CD4-positive, alpha-beta memory T cell (primary cell): ENCODE data around the gene FBXO3. TPM values are rescaled to one million over a fixed set of nuclear protein-coding genes. Genes with fewer than 3 reads are reported as not detected.
A peak's percentile ranks its signal among the peaks of the same experiment; 100 is the strongest.

Source experiments
- CTCF ChIA-PET: fragments of 350-600 bp; sonication (Branson Sonifier 250); formaldehyde crosslinking; loops from one replicate; lab custom pipeline; 2021; ENCODE audit warnings: inconsistent platforms; ENCODE audit not compliant: partially characterized antibody; lab: Charles Lee
- POLR2A ChIA-PET: fragments of 350-600 bp; sonication (Branson Sonifier 250); formaldehyde crosslinking; loops from one replicate; lab custom pipeline; 2021; ENCODE audit not compliant: partially characterized antibody; lab: Charles Lee
- DNase-seq, 5 donors: peaks; one replicate each; pipeline versions ENCODE4 v3.0.0 to v3.0.0-alpha.2; 2020 to 2022; ENCODE audit warnings: mixed read lengths in 1 of 5
- H3K27ac ChIP-seq: one replicate; pipeline ENCODE4 v1.7.0; 2013; ENCODE audit warnings: low read depth, low read length
- H3K27me3 ChIP-seq: 2 replicates; pipeline ENCODE4 v1.7.0; 2013; ENCODE audit warnings: mild to moderate bottlenecking, low read length, moderate library complexity; ENCODE audit not compliant: insufficient read depth
- H3K36me3 ChIP-seq: 2 replicates; pipeline ENCODE4 v1.7.0; 2013; ENCODE audit warnings: mild to moderate bottlenecking, low read length, moderate library complexity; ENCODE audit not compliant: insufficient read depth
- H3K4me1 ChIP-seq: 2 replicates; pipeline ENCODE4 v1.7.0; 2013; ENCODE audit warnings: mild to moderate bottlenecking, low read length, moderate library complexity; ENCODE audit not compliant: insufficient read depth
- H3K4me3 ChIP-seq, 2 donors: one replicate each; pipeline ENCODE4 v1.7.0; 2013; ENCODE audit warnings: low read length in 2 of 2, mild to moderate bottlenecking in 1 of 2
- H3K9me3 ChIP-seq, 2 donors: one replicate each; pipeline ENCODE4 v1.7.0; 2013; ENCODE audit warnings: low read length in 2 of 2, control low read depth in 1 of 2; ENCODE audit not compliant: control insufficient read depth in 1 of 2
- H3K27ac Mint-ChIP-seq, 7 donors: one replicate each; pipeline ENCODE4 v1.8.0; 2020 to 2021; ENCODE audit warnings: mixed read lengths in 7 of 7, mild to moderate bottlenecking in 6 of 7, inconsistent platforms in 3 of 7, moderate library complexity in 3 of 7
- H3K27me3 Mint-ChIP-seq, 2 donors: one replicate each; pipeline ENCODE4 v1.8.0; 2020 to 2021; ENCODE audit warnings: mixed read lengths in 2 of 2
- H3K36me3 Mint-ChIP-seq, 2 donors: one replicate each; pipeline ENCODE4 v1.8.0; 2020 to 2021; ENCODE audit warnings: mixed read lengths in 2 of 2, inconsistent platforms in 1 of 2, mild to moderate bottlenecking in 1 of 2
- H3K4me1 Mint-ChIP-seq, 4 donors: one replicate each; pipeline ENCODE4 v1.8.0; 2020 to 2021; ENCODE audit warnings: mixed read lengths in 4 of 4, mild to moderate bottlenecking in 1 of 4
- H3K4me3 Mint-ChIP-seq, 8 donors: one replicate each; pipeline ENCODE4 v1.8.0; 2020 to 2021; ENCODE audit warnings: mixed read lengths in 8 of 8, mild to moderate bottlenecking in 7 of 8, moderate library complexity in 6 of 8, inconsistent platforms in 3 of 8
- H3K9me3 Mint-ChIP-seq, 8 donors: one replicate each; pipeline ENCODE4 v1.8.0; 2020 to 2021; ENCODE audit warnings: mixed read lengths in 8 of 8, mild to moderate bottlenecking in 5 of 8, inconsistent platforms in 3 of 8, moderate library complexity in 1 of 8
- intact Hi-C: fragments of 100-400 bp; cut with micrococcal nuclease; formaldehyde crosslinking; loops from one replicate; pipeline ENCODE4 v1.15.1; 2023
- polyA plus RNA-seq, 2 donors: library from polyadenylated mRNA; unstranded; fragments of 300-500 nt; fragmentation: Illumina TruSeq; gene quantifications; one replicate each; pipeline ENCODE4 v1.2.3, GENCODE V29; 2021
- total RNA-seq, 2 experiments: library from RNA; stranded (reverse); gene quantifications; one replicate each; pipeline ENCODE4 v1.2.3, GENCODE V29; 2021

FBXO3 gene
- total and polyA plus RNA-seq, 4 experiments from 2014 or later = 40.9 to 55.6 (median 50.1) TPM

DNA sequence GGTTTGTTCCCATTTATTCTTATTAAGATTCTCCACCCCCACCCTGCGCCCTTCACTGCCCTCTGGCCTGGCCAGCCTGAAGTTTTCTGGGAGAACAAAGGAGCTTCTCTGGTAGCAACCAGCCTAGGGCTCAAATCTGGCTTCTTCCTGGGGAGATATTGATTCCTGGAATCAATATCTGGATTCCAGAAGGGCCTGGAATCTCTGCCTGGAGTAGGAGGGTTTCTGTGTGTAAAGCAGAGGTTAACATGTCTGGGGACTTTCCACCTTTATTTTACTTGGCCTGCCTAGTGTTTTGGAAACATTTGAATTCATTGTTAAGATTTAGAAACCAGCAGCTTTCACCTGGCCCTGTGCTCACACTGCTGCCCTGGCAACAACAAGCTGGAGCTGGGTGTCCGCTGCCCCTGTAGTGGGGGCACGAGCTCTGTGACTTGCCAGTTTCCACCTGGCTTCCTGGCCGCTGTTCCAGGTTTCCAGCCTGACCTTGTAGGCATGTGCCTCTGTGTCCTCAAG, 79.2 kb downstream of the FBXO3 start:
- H3K4me3 ChIP-seq = no peak overlapping the region
- Mint-ChIP-seq H3K4me3 (no peak overlapping the region), H3K27me3 (peaks cover 5 to 20% of the 10 kb centered on the region in 2 donors), H3K36me3 (no peaks in the 10 kb centered on the region), H3K27ac (no peak overlapping the region), H3K9me3 (no peaks in the 10 kb centered on the region), H3K4me1 (peaks cover 5 to 13% (median 8%) of the 10 kb centered on the region in 4 donors)
- ChIA-PET CTCF (interaction anchor here (1.0 kb wide), 1 partner anchor 47 kb away, joined by 3 read pairs; no protein-coding TSS in a partner anchor), POLR2A (no interaction called here)
- H3K9me3 ChIP-seq = no peaks in the 10 kb centered on the region
- peaks cover 5% of the 10 kb centered on the region for H3K4me1 ChIP-seq
- no peak overlapping the region for H3K27ac ChIP-seq
- no peak for DNase-seq
- no peaks in the 10 kb centered on the region for H3K27me3 ChIP-seq
- intact Hi-C loops = no loop called here
- no peaks in the 10 kb centered on the region for H3K36me3 ChIP-seq

DNA sequence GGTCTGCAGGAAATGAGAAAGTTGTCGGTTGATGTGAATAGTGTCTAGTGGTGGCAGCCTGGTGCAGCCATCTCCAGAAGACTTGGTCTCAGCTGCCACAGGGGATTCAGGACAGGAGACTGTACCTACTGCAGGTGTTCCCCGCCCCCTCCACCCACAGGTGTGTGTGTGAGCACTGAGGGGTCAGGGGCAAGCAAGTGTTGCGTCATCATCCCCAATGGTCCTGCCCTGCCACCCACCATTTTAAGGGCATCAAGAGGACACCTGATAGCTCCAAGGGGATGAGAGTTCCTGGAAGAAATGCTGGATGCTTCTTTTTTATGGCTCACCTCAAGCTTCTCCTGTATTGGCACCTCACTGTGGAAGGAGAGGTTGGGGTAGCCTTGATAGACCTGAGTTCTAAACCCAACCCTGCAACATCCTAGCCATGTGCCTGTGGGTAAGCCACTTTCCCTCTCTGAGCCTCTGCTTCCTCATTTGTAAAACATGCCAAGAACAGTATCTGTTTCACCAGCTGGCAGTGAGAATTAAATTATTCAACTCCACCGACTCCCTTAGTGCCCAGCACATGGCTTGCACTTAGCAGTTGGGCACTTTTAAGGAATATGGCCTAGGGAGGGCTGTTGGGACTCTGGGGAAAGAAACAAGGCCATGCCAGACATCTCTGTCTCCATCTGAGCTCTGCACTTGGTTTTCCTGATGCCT, 79.8 kb downstream of the FBXO3 start:
- Mint-ChIP-seq H3K9me3 (no peaks in the 10 kb centered on the region), H3K4me1 (peaks cover 2 to 8% (median 3%) of the 10 kb centered on the region in 4 donors), H3K27ac (no peak overlapping the region), H3K36me3 (no peaks in the 10 kb centered on the region), H3K27me3 (peaks cover 5 to 20% of the 10 kb centered on the region in 2 donors), H3K4me3 (peak overlapping the region in 1 of 8 donors; percentile 34)
- Histone ChIP-seq H3K4me3 (no peak overlapping the region), H3K4me1 (no peaks in the 10 kb centered on the region), H3K36me3 (no peaks in the 10 kb centered on the region), H3K9me3 (no peaks in the 10 kb centered on the region), H3K27ac (no peak overlapping the region), H3K27me3 (no peaks in the 10 kb centered on the region)
- intact Hi-C loops = no loop called here
- ChIA-PET CTCF (interaction anchor here (1.0 kb wide), 1 partner anchor 48 kb away, joined by 3 read pairs; no protein-coding TSS in a partner anchor), POLR2A (no interaction called here)
- no peak for DNase-seq

GRCh38 chr11:33692541-33692940, 81.8 kb downstream of the FBXO3 start:
- Histone ChIP-seq H3K36me3 (no peaks in the 10 kb centered on the region), H3K27ac (no peak overlapping the region), H3K4me3 (no peak overlapping the region), H3K4me1 (no peaks in the 10 kb centered on the region), H3K9me3 (no peaks in the 10 kb centered on the region), H3K27me3 (no peaks in the 10 kb centered on the region)
- Mint-ChIP-seq H3K4me3 (no peak overlapping the region), H3K27me3 (peaks cover 5 to 26% of the 10 kb centered on the region in 2 donors), H3K9me3 (peaks cover 0 to under 1% (median 0%) of the 10 kb centered on the region in 8 donors), H3K27ac (no peak overlapping the region), H3K36me3 (no peaks in the 10 kb centered on the region), H3K4me1 (peaks cover 0 to 8% (median 3%) of the 10 kb centered on the region in 4 donors)
- intact Hi-C loops = no loop called here
- ChIA-PET CTCF (no interaction called here), POLR2A (no interaction called here)
- no peak for DNase-seq

- H3K27me3 Mint-ChIP-seq = peaks cover 5 to 24% of the 10 kb centered on the region in 2 donors
- peaks cover 0 to 4% (median 2%) of the 10 kb centered on the region in 8 donors for H3K9me3 Mint-ChIP-seq
- H3K9me3 ChIP-seq = no peaks in the 10 kb centered on the region
- no peaks in the 10 kb centered on the region for H3K36me3 Mint-ChIP-seq
- ChIA-PET CTCF (interaction anchor here (1.5 kb wide), 1 partner anchor 9 kb away, joined by 3 read pairs; no protein-coding TSS in a partner anchor), POLR2A (no interaction called here)
- no peak overlapping the region for H3K27ac Mint-ChIP-seq
- no peak overlapping the region for H3K4me3 ChIP-seq
- H3K4me3 Mint-ChIP-seq = no peak overlapping the region
- no peak for DNase-seq
- peaks cover 0 to 7% (median 3%) of the 10 kb centered on the region in 4 donors for H3K4me1 Mint-ChIP-seq
- H3K27me3 ChIP-seq = no peaks in the 10 kb centered on the region
- H3K4me1 ChIP-seq = no peaks in the 10 kb centered on the region
- no peaks in the 10 kb centered on the region for H3K36me3 ChIP-seq
- no peak overlapping the region for H3K27ac ChIP-seq
- intact Hi-C loops = no loop called here
Measured at GRCh38 chr11:33692013-33692504, 82.3 kb downstream of the FBXO3 start.

GRCh38 chr11:33691066-33691864, 83.1 kb downstream of the FBXO3 start:
- Histone ChIP-seq H3K9me3 (no peaks in the 10 kb centered on the region), H3K36me3 (no peaks in the 10 kb centered on the region), H3K27ac (no peak overlapping the region), H3K4me1 (no peaks in the 10 kb centered on the region), H3K27me3 (no peaks in the 10 kb centered on the region), H3K4me3 (no peak overlapping the region)
- no peak overlapping the region for H3K4me3 Mint-ChIP-seq
- H3K27me3 Mint-ChIP-seq = peaks cover 3 to 24% of the 10 kb centered on the region in 2 donors
- DNase-seq = no peak
- ChIA-PET POLR2A (no interaction called here), CTCF (interaction anchor here (1.5 kb wide), 1 partner anchor 8 kb away, joined by 3 read pairs; no protein-coding TSS in a partner anchor)
- peaks cover 0 to 2% (median under 1%) of the 10 kb centered on the region in 4 donors for H3K4me1 Mint-ChIP-seq
- intact Hi-C loops = no loop called here
- no peak overlapping the region for H3K27ac Mint-ChIP-seq
- H3K36me3 Mint-ChIP-seq = no peaks in the 10 kb centered on the region
- peaks cover 0 to 4% (median 2%) of the 10 kb centered on the region in 8 donors for H3K9me3 Mint-ChIP-seq

Other genes starting within 250 kb of the FBXO3 start
- under 1 TPM in 1 of 2 experiments, not detected in 1; 0.49 TPM for gene C11orf91, start 73.7 kb downstream of the FBXO3 start, total RNA-seq
- gene C11orf91, start 73.7 kb downstream of the FBXO3 start, polyA plus RNA-seq = not detected
- gene CD59, start 38.1 kb downstream of the FBXO3 start, total RNA-seq = 100 to 1,000 TPM in 1 of 2 experiments, 10 to 100 TPM in 1; 95.8 to 100 TPM
- gene CD59, start 38.1 kb downstream of the FBXO3 start, polyA plus RNA-seq = 10 to 100 TPM; 68.3 to 76.1 TPM
- gene LMO2, start 117.6 kb upstream of the FBXO3 start, total RNA-seq = under 1 TPM; 0.47 to 0.58 TPM
- under 1 TPM in 1 of 2 donors, not detected in 1; 0.16 TPM for gene LMO2, start 117.6 kb upstream of the FBXO3 start, polyA plus RNA-seq